KOPT-K1 (cell line): ENCODE results near the gene IQGAP2.

ENCODE experiments used
- H3K27ac ChIP-seq: fragments of 200-600 bp; sonication (generic); 2 replicates; pipeline ENCODE4 v1.5.1; 2016; ENCODE audit warnings: antibody characterized with exemption, mild to moderate bottlenecking, low read depth, low read length; ENCODE audit not compliant: poor library complexity, severe bottlenecking
- H3K36me3 ChIP-seq: fragments of 200-600 bp; sonication (generic); 2 replicates; pipeline ENCODE4 v1.5.1; 2017; ENCODE audit warnings: antibody characterized with exemption, mild to moderate bottlenecking, low read length, moderate library complexity; ENCODE audit not compliant: insufficient read depth
- H3K9me3 ChIP-seq: fragments of 200-600 bp; sonication (generic); 2 replicates; pipeline ENCODE4 v1.5.1; 2017; ENCODE audit warnings: antibody characterized with exemption, low read length, mild to moderate bottlenecking; ENCODE audit not compliant: insufficient read depth, poor library complexity, severe bottlenecking

Gene IQGAP2

DNA sequence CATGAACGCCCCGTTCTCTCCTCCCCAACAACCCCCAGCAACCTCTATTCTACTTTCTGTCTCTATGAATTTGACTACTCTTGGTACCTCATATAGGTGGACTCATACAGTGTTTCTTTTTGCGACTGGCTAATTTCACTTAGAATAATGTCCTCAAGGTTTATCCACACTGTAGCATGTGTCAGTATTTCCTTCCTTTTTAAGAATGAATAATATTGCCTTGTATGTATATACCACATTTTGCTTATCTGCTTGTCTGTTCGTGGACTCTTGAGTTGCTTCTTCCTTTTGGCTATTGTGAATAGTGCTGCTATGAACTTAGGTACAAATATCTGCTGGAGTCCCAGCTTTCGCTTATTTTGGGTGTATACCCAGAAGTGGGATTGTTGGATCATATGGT, 42.7 kb downstream of the IQGAP2 start:
- Histone ChIP-seq H3K36me3 (no peaks in the 10 kb centered on the region), H3K27ac (no peak overlapping the region), H3K9me3 (no peaks in the 10 kb centered on the region)

GRCh38 chr5:76446776-76447175, 43.7 kb downstream of the IQGAP2 start:
- H3K36me3 ChIP-seq, result no peaks in the 10 kb centered on the region
- H3K9me3 ChIP-seq, result no peaks in the 10 kb centered on the region
- H3K27ac ChIP-seq, result no peak overlapping the region

DNA sequence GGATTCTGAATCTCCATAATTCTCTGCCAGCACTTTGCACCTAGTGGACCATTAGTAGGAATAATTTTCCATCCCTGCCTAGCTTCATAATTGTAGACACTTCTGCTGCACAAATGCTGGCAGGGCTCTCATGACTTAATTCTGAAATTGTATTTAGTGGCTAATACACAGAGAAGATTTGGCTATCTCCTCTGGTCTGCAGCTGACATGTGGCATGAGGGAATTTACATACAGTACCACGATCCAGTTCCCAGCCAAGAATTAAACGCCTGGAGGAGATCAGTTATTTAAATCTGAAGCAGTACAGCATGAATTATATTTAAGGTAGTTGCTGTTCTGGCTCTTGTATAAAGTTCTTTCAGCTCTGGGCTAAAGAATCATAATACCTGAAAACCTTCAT, 46.5 kb downstream of the IQGAP2 start:
- H3K27ac ChIP-seq, result no peak overlapping the region
- no peaks in the 10 kb centered on the region for H3K36me3 ChIP-seq
- H3K9me3 ChIP-seq, result no peaks in the 10 kb centered on the region

DNA sequence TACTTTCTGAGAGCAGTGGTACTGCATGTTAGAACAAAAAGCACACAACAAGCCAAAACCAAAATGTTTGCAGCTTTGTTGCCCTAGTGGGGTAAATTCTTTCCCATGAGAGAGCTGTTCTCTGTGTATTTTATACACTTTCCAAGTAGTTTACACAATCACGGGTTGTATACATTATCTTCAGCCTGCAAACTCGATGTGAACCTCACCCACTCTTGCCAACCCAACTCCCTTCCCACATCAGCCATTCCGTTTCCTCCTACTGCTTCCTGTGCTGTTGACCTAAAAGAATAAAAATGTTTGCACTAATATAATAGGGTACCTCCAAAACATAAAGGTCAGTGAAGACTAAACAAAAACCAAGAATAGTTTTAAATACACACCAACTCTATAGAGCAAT, 47.0 kb downstream of the IQGAP2 start:
- Histone ChIP-seq H3K9me3 (no peaks in the 10 kb centered on the region), H3K36me3 (no peaks in the 10 kb centered on the region), H3K27ac (no peak overlapping the region)

DNA sequence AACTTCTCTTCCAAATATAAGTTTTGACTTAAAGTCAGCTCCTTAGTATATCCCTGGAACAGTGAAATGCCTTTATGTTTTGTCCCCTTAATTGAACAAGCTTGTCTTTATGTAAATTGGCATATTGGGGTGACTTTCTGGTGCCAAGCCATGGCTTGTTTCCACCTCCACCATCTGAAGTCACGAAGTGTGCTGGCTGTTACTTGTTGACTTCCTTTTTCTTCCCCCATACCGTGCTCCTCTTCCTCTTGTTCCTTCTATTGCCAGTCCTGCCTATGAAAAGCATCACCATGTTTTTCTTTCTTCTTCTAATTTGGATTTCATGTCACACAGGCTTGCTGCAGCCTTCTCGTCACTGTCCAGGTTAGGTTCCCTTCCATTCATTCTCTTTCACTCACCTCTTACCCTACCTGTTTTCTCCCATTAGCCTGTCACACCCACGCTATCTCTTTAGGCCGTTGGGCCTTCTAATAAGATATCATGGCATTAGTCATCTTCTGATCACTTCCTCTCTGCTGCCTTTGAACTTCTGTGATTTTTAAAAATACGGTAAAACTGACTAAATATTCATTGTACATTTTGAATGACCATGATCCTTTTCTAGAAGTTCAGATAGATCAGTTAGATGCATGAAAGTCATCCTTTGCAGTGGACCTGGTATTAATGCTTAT, 48.1 kb downstream of the IQGAP2 start:
- Histone ChIP-seq H3K36me3 (no peaks in the 10 kb centered on the region), H3K9me3 (no peaks in the 10 kb centered on the region), H3K27ac (no peak overlapping the region)

DNA sequence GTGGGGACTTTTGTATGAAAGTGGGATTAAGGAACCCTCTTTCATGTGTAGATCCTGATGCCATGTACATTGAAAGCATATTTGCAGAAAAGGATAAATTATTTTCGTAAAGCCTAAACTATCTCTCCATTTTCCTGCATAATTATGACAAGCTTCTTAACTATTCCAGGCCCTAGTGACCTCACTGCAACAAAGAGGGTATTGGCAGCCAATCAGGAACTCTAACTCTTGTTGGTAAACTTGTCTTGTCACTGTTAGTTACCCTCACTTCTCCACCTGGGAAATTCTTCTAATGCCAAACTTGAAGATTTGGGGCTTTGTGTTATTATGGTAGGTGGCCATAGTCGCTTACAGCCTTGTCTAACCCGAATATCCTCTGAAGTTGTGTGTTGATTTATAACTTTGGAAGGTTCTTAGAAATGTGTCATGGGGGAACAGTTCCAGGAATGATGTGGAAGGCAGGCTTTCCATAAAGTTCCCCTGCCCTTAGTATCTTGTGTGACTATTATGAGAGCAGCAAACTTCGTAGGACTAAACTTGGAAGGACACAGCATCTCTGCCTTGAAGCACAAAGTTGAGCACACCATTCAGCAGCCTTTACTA, 52.5 kb downstream of the IQGAP2 start:
- H3K27ac ChIP-seq, result no peak overlapping the region
- H3K9me3 ChIP-seq, result no peaks in the 10 kb centered on the region
- H3K36me3 ChIP-seq, result no peaks in the 10 kb centered on the region

DNA sequence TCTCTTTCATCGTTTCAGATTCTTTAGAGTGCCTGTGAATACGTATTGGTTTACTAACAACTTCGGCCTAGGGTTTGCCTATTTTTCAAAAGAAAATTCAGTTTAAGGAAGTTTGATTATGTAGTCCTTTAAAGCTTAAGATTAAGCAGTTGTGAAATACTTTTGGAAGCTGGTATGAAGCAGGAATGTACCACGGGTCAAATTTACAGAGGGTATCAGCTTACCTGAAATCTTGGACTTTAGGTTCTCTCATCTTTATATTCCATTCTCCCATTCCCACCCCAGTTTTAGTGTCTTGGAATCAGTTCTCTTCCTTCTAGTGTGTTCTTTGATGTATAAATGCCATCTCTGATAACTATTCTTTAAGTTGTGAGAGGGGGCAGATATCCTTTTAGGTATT, 53.2 kb downstream of the IQGAP2 start:
- no peaks in the 10 kb centered on the region for H3K9me3 ChIP-seq

DNA sequence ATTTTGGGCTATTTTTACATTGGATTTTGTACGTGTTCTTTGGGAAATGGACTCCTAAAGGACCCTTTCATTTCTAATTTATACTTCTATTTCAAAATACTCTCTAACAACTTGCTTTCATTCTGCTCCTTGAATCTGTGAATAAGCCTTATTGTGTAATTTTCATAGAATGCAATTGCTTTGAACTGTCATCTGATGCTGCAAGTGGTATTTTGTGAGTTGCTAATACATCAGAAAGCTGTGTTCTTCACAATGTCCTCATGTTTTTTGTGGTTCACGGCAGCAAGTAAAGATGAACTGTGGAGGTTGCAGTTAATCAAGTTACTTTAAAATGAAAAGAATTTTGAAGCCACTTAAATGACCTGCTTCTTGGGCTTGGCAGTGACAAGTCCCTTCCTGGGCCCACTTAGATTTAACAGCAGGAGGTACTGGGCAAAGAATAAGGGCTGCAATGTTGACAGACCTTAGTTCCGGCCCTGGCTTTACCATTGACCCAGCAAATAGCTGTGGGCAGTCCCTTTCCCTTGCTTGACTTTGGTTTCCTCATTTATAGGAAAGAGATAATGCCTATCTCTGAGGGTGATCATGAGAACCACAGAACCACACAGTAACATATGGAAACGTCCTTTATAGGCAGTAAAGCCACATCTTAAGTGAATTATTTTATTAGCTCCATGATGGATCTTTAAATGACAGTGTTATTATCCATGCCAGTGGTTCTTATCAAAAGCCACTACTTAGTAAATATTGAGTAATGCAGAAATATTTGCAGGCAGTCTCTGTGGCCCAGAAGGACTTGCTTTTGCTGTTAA, 54.8 kb downstream of the IQGAP2 start:
- Histone ChIP-seq H3K9me3 (no peaks in the 10 kb centered on the region), H3K27ac (no peak overlapping the region), H3K36me3 (peaks cover 15% of the 10 kb centered on the region; the same call in 1 of the 2 replicates)

More for the DNA sequence above, 53.2 kb downstream of the IQGAP2 start:
- Histone ChIP-seq H3K36me3 (no peaks in the 10 kb centered on the region), H3K27ac (no peak overlapping the region)

DNA sequence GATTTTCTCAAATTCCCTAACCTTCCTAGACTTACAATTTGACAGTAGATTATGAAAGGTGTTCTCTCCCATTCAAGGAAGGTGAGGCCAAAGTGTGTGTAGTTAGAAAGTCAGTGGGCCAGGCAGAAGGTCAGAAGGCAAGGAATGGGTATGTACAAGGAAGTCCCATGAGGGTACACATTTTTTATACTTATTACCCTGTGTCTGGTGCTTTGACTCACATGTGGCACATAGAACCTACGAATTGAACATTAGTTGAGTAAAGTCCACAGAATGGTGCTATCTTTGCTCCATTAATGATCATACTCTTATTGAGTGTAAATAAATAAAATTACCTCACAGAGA, 55.4 kb downstream of the IQGAP2 start:
- H3K36me3 ChIP-seq, result peaks cover 15% of the 10 kb centered on the region; the same call in 1 of the 2 replicates
- no peak overlapping the region for H3K27ac ChIP-seq
- H3K9me3 ChIP-seq, result no peaks in the 10 kb centered on the region

DNA sequence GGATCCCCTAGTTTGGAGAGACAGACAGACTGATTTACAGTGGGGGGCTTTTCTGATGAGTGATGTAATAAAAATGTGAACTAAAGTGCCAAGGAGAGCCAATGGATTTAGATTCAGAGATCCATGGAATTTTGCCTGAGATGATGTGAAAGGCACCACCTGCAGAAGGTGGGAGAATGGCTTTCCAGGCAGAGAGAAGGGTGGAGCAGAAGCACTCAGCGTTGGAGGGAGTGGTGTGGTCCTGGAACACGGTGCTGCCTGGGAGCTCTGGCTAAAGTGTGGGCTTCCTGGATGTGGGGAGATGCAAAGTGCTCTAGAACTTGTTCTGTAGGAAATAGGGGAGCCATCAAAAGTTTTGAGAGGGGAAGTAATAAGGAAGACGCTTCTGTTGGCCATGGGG, 57.0 kb downstream of the IQGAP2 start:
- Histone ChIP-seq H3K36me3 (peaks cover 22% of the 10 kb centered on the region), H3K27ac (no peak overlapping the region), H3K9me3 (no peaks in the 10 kb centered on the region)

GRCh38 chr5:76462097-76462667, 59.1 kb downstream of the IQGAP2 start:
- H3K9me3 ChIP-seq, result no peaks in the 10 kb centered on the region

GRCh38 chr5:76467216-76467615, 64.1 kb downstream of the IQGAP2 start:
- Histone ChIP-seq H3K27ac (no peak overlapping the region), H3K36me3 (peaks cover 21% of the 10 kb centered on the region), H3K9me3 (no peaks in the 10 kb centered on the region)

More at GRCh38 chr5:76462097-76462667, 59.1 kb downstream of the IQGAP2 start:
- Histone ChIP-seq H3K36me3 (peaks cover 30% of the 10 kb centered on the region), H3K27ac (no peak overlapping the region)

GRCh38 chr5:76468635-76469425, 65.7 kb downstream of the IQGAP2 start:
- no peak overlapping the region for H3K27ac ChIP-seq

GRCh38 chr5:76469656-76470290, 66.7 kb downstream of the IQGAP2 start:
- no peaks in the 10 kb centered on the region for H3K9me3 ChIP-seq
- peaks cover 8% of the 10 kb centered on the region; the same call in 1 of the 2 replicates for H3K36me3 ChIP-seq
- H3K27ac ChIP-seq, result no peak overlapping the region

More at GRCh38 chr5:76468635-76469425, 65.7 kb downstream of the IQGAP2 start:
- peaks cover 14% of the 10 kb centered on the region for H3K36me3 ChIP-seq
- no peaks in the 10 kb centered on the region for H3K9me3 ChIP-seq
